ENCODE results near the gene KCNA3.

KCNA3 gene

GRCh38 chr1:110674337-110675059 is at the start of gene KCNA3:
TSS of gene KCNA3 (minus strand) at chr1:110674940. CDS start at chr1:110674809, 131 bp downstream.
- DNase-seq: peak; percentile 36 to 51 (median 44)

- DNase-seq: no peak
Observed at GRCh38 chr1:110722807-110723206, 48.1 kb upstream of the KCNA3 start.

GRCh38 chr1:110719908-110720307 is 45.2 kb upstream of the KCNA3 start:
- DNase-seq: no peak

- no peak for DNase-seq
Observed at GRCh38 chr1:110718452-110718851, 43.7 kb upstream of the KCNA3 start.

- DNase-seq: no peak
Observed at GRCh38 chr1:110717179-110717578, 42.4 kb upstream of the KCNA3 start.

GRCh38 chr1:110714374-110714995 is 39.7 kb upstream of the KCNA3 start:
- no peak for DNase-seq

- no peak for DNase-seq
Observed at GRCh38 chr1:110713221-110713620, 38.5 kb upstream of the KCNA3 start.

- DNase-seq: no peak
Observed at GRCh38 chr1:110710314-110710713, 35.6 kb upstream of the KCNA3 start.

- no peak for DNase-seq
Observed at GRCh38 chr1:110708974-110709440, 34.3 kb upstream of the KCNA3 start.

GRCh38 chr1:110707232-110707631 is 32.5 kb upstream of the KCNA3 start:
- no peak for DNase-seq

GRCh38 chr1:110706621-110707020 is 31.9 kb upstream of the KCNA3 start:
- no peak for DNase-seq

GRCh38 chr1:110702260-110702659 is 27.5 kb upstream of the KCNA3 start:
- no peak for DNase-seq

GRCh38 chr1:110700767-110701166 is 26.0 kb upstream of the KCNA3 start:
- no peak for DNase-seq

- DNase-seq: no peak
Observed at GRCh38 chr1:110697606-110698005, 22.9 kb upstream of the KCNA3 start.

GRCh38 chr1:110696818-110697217 is 22.1 kb upstream of the KCNA3 start:
- no peak for DNase-seq

GRCh38 chr1:110690709-110691365 is 16.1 kb upstream of the KCNA3 start:
- no peak for DNase-seq

GRCh38 chr1:110689868-110690267 is 15.1 kb upstream of the KCNA3 start:
- no peak for DNase-seq

GRCh38 chr1:110688514-110688913 is 13.8 kb upstream of the KCNA3 start:
- no peak for DNase-seq

- DNase-seq: no peak
Observed at GRCh38 chr1:110687250-110687649, 12.5 kb upstream of the KCNA3 start.

- peak in 1 of 4 experiments; percentile 8 for DNase-seq
Observed at GRCh38 chr1:110686188-110686587, 11.4 kb upstream of the KCNA3 start.

GRCh38 chr1:110684491-110684890 is 9.8 kb upstream of the KCNA3 start:
- no peak for DNase-seq

GRCh38 chr1:110682898-110683297 is 8.2 kb upstream of the KCNA3 start:
- DNase-seq: no peak

GRCh38 chr1:110680036-110680735 is 5.4 kb upstream of the KCNA3 start:
- DNase-seq: no peak
